GM18526 (cell line): ENCODE results near the gene CD101.

ENCODE experiments used
- POLR2A ChIP-seq: IDR thresholded peaks from 3 replicates; pipeline ENCODE4 v1.6.1; 2011; ENCODE audit not compliant: insufficient read length; ENCODE audit errors: extremely low read depth

CD101 gene

GRCh38 chr1:117032266-117032665 lies 30.7 kb downstream of the CD101 start:
- TF ChIP-seq POLR2A = no peak

GRCh38 chr1:117032681-117033539 lies 31.4 kb downstream of the CD101 start:
- TF ChIP-seq POLR2A = no peak

- no peak for TF ChIP-seq POLR2A
These were observed 32.2 kb downstream of the CD101 start for GRCh38 chr1:117033772-117034171.

GRCh38 chr1:117034791-117035290 lies 33.3 kb downstream of the CD101 start:
- TF ChIP-seq POLR2A = no peak

GRCh38 chr1:117036018-117036461 lies 34.5 kb downstream of the CD101 start:
- no peak for TF ChIP-seq POLR2A

GRCh38 chr1:117037802-117038201 lies 36.2 kb downstream of the CD101 start:
- no peak for TF ChIP-seq POLR2A

GRCh38 chr1:117038236-117038635 lies 36.7 kb downstream of the CD101 start:
- TF ChIP-seq POLR2A = no peak

- no peak for TF ChIP-seq POLR2A
These were observed 42.7 kb downstream of the CD101 start for GRCh38 chr1:117044217-117044616.

- TF ChIP-seq POLR2A = no peak
These were observed 44.1 kb downstream of the CD101 start for GRCh38 chr1:117045644-117046043.

- no peak for TF ChIP-seq POLR2A
These were observed 45.2 kb downstream of the CD101 start for GRCh38 chr1:117046781-117047180.

GRCh38 chr1:117047271-117047670 lies 45.7 kb downstream of the CD101 start:
- TF ChIP-seq POLR2A = no peak

GRCh38 chr1:117049857-117050256 lies 48.3 kb downstream of the CD101 start:
- TF ChIP-seq POLR2A = no peak

GRCh38 chr1:117051224-117052064 lies 49.9 kb downstream of the CD101 start:
- TF ChIP-seq POLR2A = no peak

- TF ChIP-seq POLR2A = no peak
These were observed 52.5 kb downstream of the CD101 start for GRCh38 chr1:117054068-117054467.

- no peak for TF ChIP-seq POLR2A
These were observed 57.2 kb downstream of the CD101 start for GRCh38 chr1:117058810-117059209.

- no peak for TF ChIP-seq POLR2A
These were observed 57.7 kb downstream of the CD101 start for GRCh38 chr1:117059334-117059677.
